GM21423 (cell line): ENCODE results near the gene TTC3.
A peak's percentile ranks its signal among the peaks of the same experiment; 100 is the strongest.

ENCODE experiments used
- ATAC-seq: cut with Tn5 transposase; IDR thresholded peaks from one replicate; pipeline ENCODE4 v1.9.1; 2021; ENCODE audit warnings: mild to moderate bottlenecking, moderate library complexity; ENCODE audit not compliant: unreplicated experiment

The TTC3 gene

DNA sequence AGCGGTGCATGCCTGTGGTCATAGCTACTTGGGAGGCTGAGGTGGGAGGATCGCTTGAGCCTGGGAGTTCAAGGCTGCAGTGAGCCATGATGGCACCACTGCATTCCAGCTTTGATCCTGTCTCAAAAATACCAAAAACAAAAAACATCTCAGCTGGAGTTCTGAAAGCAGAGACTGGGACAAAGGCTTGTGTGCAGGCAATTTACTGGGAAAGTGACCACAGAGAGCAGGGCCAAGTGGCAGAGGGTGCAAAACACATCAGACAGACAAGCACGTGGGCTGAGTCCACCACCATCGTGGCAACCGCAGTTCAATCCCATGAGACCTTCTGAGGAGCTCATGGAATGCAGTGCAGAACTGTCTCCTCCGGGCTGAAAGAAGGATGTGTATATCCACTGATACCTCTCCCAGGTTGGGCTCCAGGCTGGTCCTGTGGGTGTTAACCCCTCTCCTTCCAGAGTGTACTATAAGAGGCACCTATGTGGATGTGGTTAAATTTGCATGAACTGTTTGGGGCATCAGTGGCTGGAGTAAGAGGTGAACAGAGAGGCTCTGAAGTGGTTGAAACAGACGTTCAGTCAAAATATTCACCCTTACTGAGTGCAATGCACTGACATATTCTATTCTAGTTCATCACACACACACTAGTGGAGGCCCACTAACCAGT, 11.0 kb upstream of the TTC3 start:
- ATAC-seq, result no peak

DNA sequence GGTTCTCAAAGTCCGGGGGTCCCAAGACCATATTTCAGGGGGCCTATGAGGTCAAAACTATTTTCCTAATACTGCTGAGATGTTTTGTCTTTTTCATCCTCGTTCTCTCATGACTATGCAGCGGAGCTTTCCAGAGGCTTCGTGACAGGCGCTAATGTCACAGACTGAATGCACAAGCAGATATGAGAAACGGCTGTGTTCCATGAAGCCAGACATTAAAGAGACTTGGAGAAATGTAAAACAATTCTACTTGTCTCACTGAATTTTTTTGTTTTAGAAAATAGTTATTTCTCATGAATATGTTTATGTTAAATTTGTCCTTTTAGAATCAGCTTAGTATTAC, 10.5 kb upstream of the TTC3 start:
- ATAC-seq, result no peak

GRCh38 chr21:37063433-37063832, 9.6 kb upstream of the TTC3 start:
- no peak for ATAC-seq

DNA sequence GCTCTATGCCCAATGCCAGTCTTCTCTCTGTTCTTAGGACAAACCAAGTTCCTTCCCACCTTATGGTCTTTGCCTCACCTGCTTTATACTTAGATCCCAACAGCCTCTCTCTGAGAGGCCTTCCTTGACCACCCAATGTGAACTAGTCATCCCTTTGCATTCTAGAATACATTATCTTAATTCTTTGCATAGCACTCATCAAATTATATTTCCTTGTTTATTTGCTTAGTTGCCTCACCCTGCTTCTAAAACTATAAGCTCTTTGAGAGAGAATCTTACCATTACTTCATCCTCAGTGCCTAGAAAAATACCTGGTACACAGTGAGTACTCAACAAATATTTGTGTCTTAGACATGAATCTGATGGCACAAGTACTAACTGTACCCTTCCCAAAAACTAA, 8.2 kb upstream of the TTC3 start:
- no peak for ATAC-seq

GRCh38 chr21:37065561-37066177, 7.4 kb upstream of the TTC3 start:
- ATAC-seq, result no peak

GRCh38 chr21:37071561-37072273, 1.3 kb upstream of the TTC3 start:
- ATAC-seq, result no peak

DNA sequence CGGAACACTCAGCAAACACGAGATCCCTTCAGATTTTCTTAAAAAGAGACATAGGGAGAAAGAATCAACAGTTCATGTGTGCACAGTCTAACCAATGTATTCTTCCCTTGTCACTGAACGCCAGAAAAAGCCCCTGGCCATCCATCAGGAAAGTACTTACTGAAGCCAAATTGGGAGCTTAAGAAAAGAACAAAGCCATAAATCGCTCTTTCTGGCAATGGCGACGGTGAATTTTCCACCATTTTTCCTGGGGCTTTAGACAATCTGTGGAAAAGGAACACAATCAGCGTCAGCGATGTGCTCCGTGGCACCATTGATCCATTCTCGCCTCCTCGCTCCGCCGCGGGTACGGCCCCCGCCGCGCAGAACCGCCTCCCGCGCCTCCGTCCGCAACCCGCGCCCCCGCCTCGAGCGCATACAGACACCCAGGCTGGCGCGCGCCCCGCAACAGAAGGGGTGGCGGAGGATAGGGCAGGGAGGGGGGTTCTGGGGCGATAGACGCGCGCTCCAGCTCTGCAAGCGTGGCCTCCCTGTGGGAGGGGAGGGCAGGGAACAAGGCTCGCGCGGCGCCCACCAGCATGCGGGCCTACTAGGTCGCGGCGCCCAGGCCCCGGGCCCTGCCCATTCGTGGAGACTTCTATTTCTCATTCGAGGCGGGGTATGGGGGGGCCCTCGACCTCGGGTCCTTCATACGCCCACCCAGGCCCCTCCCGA, 623 bp upstream of the TTC3 start:
- ATAC-seq, result peak; percentile 25

DNA sequence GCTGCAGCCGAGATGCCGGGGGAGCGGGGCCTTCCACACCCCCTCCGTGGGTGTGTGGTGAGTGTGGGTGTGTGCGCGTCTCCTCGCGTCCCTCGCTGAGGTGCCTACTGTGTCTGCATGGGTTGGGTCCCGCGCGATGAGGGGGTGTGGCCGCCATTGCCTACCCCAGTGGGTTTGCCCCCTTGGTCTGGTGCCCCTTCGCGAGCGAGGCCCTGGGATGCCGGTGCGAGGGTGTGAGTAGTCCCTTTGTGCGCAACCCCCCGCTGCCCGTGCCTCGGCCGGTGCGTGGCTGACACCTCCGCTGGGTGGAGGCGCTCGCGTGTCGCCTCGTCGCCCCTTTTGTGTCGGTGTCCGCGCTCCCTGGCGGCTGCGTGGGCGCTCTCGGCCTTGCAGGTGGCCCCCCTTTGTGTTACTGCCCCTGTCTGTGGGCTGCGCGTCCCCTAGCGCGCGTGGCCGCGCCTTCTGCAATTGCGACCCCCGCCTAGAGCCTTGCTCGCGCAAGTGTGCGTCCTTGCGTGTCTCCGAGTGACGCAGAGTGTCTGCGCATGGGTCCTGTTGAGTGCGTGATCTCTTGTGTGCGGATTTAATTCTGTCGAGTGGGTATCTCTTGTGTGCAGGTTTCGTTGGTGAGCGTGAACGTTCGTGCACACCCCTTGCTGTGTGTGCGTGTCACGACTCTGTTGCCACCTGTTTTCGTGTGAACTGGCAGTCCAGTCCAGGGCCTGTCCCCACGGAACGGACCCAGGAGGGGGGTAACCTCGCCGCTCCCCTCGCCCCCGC, 553 bp downstream of the TTC3 start:
- ATAC-seq, result peak; percentile 34

GRCh38 chr21:37074197-37074510, 1.1 kb downstream of the TTC3 start:
- ATAC-seq, result no peak

DNA sequence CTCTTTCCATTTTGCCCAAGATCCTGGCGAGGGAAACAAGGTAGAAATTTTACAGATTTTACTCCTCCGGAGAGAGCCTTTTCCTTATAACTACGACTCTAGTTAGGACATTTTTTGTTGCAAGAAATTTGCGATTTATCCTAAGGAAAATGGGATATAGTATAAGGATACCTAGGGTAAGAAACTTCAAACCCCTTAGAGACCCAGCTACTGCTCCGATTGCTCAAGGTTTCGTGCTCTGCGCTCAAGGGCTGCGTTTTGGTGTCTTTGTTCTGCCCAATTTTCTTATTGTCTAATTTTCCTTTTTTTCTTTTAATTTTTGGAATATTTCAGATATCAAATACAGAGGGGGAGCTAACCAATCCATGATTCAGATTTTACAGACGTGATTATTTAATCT, 1.5 kb downstream of the TTC3 start:
- ATAC-seq, result no peak

- ATAC-seq, result no peak
Observed at GRCh38 chr21:37075214-37075770, 2.2 kb downstream of the TTC3 start.

- ATAC-seq, result no peak
Observed at GRCh38 chr21:37076087-37076850, 3.2 kb downstream of the TTC3 start.

DNA sequence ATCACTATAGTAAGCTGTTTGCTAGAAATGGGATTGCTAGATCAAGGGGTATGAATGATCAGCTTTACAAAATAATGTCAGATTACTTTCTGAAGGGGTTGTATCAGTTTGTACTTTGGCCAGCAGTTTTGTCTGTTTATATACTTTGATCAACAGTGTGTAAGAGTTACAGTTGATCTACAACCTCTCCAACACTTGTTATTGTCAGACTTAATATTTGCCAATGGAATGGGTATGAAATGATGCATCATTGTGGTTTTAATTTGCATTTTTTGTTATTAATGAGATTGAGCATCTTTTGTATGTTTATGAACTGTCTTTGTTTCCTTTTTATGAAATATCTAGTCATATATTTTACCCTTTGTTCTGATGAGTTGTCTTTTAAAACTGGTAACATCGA, 4.3 kb downstream of the TTC3 start:
- no peak for ATAC-seq

DNA sequence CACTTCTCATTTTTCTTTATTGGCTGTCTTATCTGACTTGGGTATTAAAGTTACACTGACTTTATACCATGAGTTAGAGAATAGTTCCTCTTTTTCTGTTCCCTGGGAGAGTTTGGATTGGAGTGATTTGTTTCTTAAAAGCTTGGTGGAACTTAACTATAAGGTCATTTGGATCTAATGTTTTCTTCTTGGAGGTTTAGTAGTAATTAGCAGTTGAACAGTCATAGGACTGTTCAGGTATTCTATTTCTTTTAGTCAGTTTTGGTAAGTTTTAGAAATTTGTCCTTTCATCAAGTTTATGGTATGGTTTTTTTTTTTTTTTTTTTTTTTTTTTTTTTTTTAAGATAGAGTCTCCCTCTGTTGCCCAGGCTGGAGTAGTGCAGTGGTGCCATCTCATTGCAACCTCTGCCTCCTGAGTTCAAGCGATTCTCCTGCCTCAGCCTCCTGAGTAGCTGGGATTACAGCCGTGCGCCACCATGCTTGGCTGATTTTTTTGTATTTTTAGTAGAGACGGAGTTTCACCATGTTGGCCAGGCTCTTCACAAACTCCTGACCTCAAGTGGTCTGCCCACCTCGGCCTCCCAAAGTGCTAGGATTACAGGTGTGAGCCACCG, 6.3 kb downstream of the TTC3 start:
- ATAC-seq, result no peak

DNA sequence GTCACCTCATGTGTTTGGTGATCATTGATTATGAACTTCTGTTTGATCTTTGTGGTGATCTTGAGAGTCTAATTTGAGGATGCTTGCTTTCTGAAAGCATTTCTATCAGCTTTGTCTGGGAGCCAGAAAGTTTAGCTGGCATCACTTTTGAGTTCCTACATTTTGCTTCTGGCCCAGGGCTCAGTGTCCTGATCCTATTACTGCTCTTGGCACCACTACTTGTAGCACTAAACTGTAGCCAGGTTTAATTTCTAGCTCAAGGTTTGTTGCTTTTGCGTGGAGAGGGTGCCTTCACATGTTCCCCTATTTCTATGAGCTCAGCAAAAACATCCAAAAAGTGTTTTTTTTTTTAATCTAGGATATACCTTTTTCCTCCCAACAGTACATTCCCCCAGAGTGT, 9.3 kb downstream of the TTC3 start:
- no peak for ATAC-seq

DNA sequence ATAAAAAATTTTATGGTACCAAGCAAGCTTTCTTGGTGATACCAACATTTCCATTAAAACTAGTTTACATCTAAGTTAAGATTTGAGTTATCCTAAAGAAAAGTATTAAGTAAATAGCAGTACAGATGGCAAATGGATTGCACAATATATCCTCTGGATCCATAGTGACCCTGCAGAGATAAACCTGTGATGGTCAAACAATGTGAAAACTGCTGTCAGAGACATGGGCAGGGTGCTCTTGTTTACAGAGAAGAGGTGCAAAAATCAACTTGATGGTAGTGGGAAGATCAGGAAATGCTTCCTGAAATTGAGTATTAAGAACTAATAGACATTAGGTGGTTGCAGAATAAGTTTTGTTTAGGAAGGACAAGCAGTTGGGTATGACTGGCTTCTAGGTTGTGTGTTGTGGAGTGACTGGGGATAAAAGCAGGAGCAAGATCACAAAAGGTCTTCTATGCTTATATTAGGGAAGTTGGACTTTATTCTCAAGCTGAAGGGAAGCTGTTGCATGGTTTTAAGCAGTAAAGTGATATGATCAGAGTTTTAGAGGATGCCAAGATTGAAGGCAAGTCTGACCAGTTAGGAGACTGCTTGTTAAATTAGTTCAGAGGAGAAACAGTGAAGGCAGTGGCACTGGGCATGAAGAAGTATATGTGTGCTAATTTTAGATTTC, 9.9 kb downstream of the TTC3 start:
- no peak for ATAC-seq

DNA sequence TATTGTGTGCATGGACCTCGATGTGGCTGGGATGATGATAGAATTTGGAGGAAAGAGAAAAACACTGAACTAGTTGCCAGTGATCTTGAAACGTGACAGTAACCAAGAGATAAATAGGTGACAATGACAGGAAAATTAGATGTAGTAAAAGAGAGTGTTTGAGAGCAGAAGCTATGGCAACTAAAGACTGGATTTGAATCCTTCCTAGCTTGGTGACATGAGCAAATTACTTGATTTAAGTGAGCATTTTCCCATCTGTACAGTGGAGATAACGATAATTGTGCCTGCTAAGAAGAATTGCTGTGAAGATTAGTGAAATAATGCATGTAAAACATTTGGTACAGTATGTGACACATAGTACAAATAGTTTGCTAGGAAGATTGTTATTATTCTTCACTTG, 12.7 kb downstream of the TTC3 start:
- no peak for ATAC-seq

DNA sequence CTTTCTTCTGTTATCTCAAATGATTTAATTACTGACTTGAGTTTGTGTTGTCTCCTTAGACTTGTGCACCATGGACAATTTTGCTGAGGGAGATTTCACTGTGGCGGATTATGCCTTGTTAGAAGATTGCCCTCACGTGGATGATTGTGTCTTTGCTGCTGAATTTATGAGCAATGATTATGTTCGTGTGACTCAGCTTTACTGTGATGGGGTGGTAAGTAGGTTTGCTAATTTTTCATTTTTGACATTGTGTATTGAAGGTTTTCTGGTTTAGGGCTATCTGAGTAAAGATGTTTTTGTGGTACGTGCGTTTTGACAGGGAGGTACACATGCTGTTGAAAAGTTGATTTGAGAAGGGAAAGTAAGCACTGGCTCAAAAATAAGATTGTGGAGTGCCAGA, 14.1 kb downstream of the TTC3 start:
- ATAC-seq, result no peak

GRCh38 chr21:37088186-37088735, 15.2 kb downstream of the TTC3 start:
- ATAC-seq, result no peak
